ENCODE measurements around the gene SLC2A4.
"Not testable (repeated sequence)": the region's sequence is repeated elsewhere in the genome, so short reads cannot be mapped to it uniquely, and the experiment has no call there.

SLC2A4 gene

GRCh38 chr17:7281074-7281952 lies at the start of gene SLC2A4:
SLC2A4 (plus strand) TSS chr17:7281718; CDS start chr17:7281935, 217 bp downstream.
- peak; percentile 71 to 79 for DNase-seq (ENCODE audit: low read depth in 2 of 2)

- DNase-seq (ENCODE audit: low read depth in 2 of 2), result no peak
These were observed 49.4 kb upstream of the SLC2A4 start for GRCh38 chr17:7232114-7232513.

GRCh38 chr17:7233701-7234082 lies 47.8 kb upstream of the SLC2A4 start:
- DNase-seq (ENCODE audit: low read depth in 2 of 2), result no peak

DNA sequence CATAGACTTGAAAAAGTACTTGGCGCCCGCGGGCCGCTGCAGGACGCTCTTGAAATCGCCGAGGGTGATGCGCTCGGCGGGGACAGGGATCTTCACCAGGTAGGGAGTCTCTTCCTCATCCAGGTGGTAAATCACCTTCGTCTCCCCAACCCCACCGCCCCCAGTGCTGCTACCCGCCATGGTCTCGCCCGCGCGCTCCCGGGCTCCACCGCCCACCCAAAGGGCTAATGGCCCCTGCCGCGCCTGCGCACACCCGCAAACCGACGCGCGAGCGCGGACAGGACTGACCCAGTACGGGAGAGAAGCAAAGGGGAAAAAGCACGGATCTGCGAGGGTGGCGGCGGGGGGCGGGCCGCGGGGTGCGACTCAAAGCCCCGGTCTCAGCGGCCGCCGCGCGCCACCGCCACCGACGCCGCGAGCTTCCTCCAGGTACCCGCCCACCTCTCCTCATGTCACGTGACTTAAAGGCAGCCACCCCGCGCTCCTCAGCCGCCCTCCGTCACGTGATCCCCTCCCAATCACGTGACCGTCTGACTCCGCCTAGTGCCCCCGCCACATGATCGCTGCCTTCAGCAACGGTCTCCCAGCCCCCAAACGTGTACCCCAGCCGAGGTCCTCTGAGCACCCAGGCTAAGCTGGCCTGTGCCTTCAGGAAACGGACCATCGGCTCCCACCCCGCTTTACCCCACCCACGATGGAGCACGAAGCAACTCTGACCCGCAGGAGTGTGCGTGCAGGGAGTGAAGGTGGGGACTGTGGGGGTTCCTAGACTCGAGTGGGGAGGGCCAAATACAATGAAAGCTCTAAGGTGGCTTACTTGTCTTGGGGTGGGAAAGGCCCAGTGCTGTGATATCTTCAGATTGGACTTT lies 47.2 kb upstream of the SLC2A4 start, which contains the start of gene DVL2:
Gene DVL2 (minus strand): TSS at position 435 of the 869 bp plus-strand sequence. CDS start 255 bp downstream, at position 180.
- peak; percentile 90 to 92 for DNase-seq (ENCODE audit: low read depth in 2 of 2)

DNA sequence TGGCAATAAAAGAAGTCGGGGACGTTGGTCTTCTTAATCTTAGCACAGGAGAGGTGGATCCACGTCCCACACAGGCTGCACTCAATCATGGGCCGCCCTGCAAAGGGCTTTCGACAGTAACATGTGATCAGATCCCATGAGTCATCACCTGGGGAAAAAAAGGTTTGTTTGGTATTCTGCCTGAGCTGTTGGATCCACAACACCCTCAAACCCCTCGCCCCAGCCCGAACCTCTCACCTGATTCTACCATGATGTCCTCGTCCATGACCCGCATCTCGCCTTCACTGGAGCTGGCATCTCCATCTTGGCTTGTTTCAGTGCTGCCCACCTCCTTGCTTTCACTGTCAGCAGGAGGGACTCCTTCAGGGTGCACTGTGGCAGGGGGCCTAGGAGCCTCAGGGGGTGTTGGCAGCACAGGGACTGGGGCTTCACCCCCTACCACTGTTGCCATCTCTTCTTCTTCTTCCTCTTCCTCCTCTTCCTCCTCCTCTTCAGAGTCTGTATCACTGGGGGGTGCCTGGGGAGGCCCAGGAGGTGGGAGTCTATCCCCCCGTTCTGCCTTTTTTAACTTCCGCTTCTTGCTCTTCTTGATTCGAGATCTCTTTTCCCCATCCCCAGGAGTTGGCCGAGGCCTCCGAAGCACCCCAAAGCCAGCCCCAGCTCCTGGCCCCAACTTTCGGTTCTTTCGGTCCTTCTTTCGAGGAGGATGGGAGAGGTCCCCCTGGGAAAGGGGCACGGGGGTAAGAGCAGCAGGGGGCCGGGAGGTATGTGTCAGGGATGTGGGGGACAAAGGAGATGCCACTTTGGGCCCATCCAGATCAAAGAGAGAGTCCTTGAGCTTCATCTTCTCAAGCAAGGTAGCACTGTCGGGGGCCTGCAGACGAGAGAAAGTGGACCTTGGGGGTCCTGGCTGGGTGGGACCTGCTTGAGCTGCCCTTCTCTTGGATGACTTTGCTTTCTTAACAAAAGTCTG lies 45.5 kb upstream of the SLC2A4 start:
- no peak for DNase-seq (ENCODE audit: low read depth in 2 of 2)

GRCh38 chr17:7236808-7237207 lies 44.7 kb upstream of the SLC2A4 start:
- DNase-seq (ENCODE audit: low read depth in 2 of 2), result no peak

DNA sequence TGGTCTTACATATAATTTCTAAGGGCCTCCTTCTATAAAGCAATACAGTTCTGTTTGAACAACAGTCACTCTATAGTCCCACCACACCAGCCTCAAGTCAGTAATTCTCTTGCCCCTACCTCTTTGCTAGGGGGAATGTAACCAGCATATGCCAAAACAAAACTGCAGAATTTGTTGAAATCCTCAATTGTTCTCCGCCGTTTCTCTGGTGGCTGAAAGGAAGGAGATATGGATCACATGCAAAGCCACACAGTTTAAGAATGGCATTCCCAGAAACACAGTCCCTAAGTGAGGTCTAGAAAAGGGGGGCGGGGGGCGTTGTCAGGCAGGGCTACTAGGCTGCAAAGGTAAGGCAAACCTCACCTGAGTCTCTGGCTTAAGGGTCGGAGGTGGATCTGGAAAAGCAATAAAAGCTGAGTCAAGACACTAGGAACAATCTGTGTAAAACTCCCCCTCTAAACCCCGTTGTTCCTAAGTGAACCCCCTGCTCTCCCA lies 44.2 kb upstream of the SLC2A4 start:
- no peak for DNase-seq (ENCODE audit: low read depth in 2 of 2)

- peak; percentile 74 to 75 for DNase-seq (ENCODE audit: low read depth in 2 of 2)
These were observed 43.6 kb upstream of the SLC2A4 start for GRCh38 chr17:7237761-7238419.

DNA sequence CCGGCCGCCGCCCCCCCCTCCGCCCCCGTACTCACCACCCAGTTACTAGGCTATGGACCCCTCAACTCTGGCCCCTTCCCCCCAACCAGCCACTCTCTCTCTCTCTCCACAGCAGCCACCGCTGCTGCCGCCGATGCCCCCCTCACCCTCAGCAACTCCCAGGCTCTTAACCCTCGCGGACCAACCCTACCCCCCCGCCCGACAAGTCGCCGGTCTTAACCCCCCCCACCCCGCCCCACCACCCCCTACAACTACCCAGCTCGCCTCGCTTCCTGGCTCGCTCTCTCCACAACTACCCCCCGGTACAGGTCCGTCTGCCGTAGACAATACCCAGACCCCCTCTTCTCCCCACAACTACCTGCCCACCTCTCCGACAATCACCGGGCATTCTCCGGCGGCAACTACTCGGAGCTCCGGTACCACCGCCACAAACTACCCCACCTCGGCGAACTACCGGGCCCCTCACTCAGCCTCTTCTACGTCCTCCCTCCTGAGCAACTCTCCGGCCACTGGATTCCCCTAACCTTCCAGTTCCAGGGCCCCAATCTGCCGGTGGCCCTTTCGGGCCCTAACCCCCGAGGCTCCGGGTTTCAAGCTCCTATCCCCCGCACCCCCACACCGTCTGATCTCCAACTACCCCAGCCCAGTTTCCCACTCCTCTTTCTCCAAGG lies 43.0 kb upstream of the SLC2A4 start:
- no peak for DNase-seq (ENCODE audit: low read depth in 2 of 2)

GRCh38 chr17:7239091-7240027 lies 42.2 kb upstream of the SLC2A4 start, which contains the start of gene PHF23:
PHF23 (minus strand) TSS chr17:7239457; CDS start chr17:7239279, 178 bp downstream.
- DNase-seq (ENCODE audit: low read depth in 2 of 2), result peak; percentile 96 to 97

- no peak for DNase-seq (ENCODE audit: low read depth in 2 of 2)
These were observed 41.1 kb upstream of the SLC2A4 start for GRCh38 chr17:7240375-7240774.

DNA sequence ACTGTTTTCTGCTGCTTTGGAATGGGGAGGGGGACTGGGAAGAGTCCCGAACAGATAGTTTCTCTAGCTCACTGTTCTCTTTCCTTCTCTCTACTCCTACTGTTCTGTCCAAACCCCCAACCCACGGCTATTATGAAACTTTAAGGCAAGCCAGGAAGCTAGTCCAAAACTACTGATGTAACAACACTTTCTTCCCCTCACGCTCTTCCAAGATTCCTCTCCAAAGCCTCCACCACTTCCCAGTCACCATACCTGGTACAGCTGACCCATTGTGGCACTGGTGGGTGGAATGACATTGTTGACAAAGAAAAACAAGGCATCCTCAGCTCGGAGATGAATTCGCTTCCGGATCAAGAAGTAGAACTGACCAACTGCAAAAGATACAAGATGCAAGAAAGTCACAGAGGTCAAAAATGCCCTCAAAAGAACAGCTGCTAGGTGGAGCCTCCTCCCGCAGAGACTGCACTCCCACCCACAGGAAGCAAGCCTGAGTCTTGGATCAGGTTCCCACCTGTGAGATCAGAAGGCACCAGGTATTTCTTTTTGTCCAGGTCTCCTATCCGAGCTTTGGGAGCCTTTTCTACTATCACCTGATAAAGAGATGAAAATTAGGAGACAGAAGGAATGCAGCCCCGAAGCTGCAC lies 40.3 kb upstream of the SLC2A4 start:
- no peak for DNase-seq (ENCODE audit: low read depth in 2 of 2)

DNA sequence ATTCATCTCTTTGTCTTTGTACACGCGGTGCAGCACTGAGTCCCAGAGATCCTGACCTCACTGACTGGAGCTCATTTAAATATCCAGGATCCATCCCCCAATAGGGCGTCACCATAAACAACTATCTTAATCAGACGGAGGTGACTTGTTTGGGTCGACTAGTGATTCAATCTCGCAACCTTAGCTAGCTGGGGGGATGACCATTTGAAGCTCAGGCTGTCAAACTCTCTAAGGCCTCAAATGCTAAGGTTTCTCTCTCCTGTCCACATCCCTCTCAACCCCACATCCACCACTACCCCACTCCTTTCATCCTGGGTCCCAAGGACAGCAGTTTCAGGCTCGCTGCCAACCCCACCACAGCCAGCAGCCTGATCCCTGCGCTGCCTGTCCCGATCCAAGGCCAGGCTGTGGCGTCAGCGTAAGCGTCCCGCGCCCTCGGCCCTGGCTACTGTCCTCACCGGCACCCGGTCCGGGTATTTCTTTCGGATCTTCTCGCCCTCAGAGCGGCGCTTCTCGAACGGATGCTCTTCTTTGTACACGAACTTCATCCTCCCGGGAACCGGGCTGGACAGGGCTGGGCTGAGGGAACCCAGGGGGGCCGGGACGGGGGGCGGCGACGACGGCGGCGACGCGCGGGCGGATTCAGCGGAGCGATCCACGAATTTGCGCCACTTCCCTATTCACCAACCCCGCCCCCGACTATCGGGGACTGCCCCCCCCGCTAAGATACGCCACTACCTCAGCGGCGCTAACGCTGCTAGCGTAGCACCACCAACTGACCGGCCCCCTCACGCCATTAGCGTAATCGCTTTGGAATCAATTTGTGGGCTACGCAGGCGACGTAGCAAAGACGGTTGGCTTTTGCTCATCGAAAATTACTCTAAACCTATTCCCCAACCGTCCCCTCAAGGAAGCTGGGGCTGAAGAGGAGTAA lies 39.5 kb upstream of the SLC2A4 start, which contains the start of gene GABARAP:
Gene GABARAP (minus strand): TSS at position 667 of the 934 bp plus-strand sequence. CDS start 119 bp downstream, at position 548.
- DNase-seq (ENCODE audit: low read depth in 2 of 2), result peak; percentile 83 to 90

GRCh38 chr17:7242717-7243452 lies 38.6 kb upstream of the SLC2A4 start:
- peak; percentile 85 for DNase-seq (ENCODE audit: low read depth in 2 of 2)

- no peak for DNase-seq (ENCODE audit: low read depth in 2 of 2)
These were observed 38.1 kb upstream of the SLC2A4 start for GRCh38 chr17:7243453-7243729.

DNA sequence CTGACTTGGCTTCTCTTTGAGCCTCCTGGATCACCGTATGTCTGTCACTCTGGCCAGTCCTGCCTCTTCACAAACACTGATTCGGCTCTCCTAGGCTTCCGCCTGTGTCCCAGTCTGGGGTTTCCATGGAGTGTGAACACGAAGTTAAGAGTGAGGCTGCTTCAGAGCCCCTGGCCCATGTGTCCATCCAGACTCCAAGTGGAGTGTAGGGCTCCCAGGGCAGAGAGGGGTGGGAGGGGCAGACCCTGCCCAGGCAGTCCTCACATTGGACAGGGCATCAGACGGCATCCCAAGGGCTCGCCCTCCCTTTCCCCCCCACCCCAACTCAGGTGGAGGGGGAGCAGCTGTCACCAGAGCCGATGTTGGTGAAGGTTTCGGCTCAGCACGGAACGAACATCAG lies 37.7 kb upstream of the SLC2A4 start:
- not testable (repeated sequence) for DNase-seq (ENCODE audit: low read depth in 2 of 2)

Data from stimulated activated CD8-positive, alpha-beta memory T cell treated with anti-CD3 and anti-CD28 coated beads, Interleukin-15, amount 100 ng/mL, for 4 hours (primary cell).